GM12872 (cell line): Measurements from ENCODE around the gene TMEM213.

ENCODE experiments used
- TF ChIP-seq, protein P1 (sequence below): IDR thresholded peaks from 3 replicates; pipeline ENCODE4 v1.5.1; 2011; ENCODE audit warnings: low read depth, mild to moderate bottlenecking, low read length, moderate library complexity; ENCODE audit not compliant: insufficient read depth

Gene TMEM213

GRCh38 chr7:138869353-138869752 is 71.6 kb downstream of the TMEM213 start:
- TF ChIP-seq, protein P1, sequence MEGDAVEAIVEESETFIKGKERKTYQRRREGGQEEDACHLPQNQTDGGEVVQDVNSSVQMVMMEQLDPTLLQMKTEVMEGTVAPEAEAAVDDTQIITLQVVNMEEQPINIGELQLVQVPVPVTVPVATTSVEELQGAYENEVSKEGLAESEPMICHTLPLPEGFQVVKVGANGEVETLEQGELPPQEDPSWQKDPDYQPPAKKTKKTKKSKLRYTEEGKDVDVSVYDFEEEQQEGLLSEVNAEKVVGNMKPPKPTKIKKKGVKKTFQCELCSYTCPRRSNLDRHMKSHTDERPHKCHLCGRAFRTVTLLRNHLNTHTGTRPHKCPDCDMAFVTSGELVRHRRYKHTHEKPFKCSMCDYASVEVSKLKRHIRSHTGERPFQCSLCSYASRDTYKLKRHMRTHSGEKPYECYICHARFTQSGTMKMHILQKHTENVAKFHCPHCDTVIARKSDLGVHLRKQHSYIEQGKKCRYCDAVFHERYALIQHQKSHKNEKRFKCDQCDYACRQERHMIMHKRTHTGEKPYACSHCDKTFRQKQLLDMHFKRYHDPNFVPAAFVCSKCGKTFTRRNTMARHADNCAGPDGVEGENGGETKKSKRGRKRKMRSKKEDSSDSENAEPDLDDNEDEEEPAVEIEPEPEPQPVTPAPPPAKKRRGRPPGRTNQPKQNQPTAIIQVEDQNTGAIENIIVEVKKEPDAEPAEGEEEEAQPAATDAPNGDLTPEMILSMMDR: no peak

DNA sequence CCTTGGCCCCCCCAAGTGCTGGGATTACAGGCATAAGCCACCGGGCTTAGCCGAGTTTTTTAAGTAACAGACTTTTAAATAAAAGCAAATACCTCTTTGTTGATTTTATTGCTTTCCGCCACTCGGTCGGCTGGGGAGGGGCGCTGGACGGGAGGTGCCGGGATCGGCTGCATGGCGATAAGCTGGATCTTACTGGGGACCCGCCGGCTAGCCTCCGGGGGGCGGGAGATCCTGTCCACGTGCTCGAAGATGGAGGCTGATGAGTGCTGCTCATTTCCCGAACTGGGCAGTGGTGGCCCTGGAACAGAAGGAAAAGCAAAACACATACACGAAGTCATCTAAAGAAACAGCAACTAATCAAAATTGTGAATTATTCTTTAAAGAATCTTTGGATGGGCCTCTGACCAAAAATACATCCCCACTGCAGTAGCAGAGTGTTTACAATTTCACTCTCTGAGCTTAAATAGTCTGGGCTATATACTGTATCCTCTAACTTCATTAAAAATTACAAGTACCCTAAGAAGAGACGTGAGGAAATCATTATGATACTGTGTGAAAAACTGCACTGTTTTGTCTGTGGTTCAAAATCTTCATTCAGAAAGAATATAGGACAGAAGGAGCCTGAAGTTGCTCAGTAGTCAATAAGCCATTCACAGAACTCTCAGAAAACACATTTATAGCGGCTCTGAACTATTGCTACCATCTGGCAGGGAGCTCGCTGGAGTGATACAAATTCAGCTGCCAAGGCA is 73.4 kb downstream of the TMEM213 start:
- TF ChIP-seq, protein P1: no peak

GRCh38 chr7:138871814-138872090 is 74.0 kb downstream of the TMEM213 start:
- TF ChIP-seq, protein P1: no peak

DNA sequence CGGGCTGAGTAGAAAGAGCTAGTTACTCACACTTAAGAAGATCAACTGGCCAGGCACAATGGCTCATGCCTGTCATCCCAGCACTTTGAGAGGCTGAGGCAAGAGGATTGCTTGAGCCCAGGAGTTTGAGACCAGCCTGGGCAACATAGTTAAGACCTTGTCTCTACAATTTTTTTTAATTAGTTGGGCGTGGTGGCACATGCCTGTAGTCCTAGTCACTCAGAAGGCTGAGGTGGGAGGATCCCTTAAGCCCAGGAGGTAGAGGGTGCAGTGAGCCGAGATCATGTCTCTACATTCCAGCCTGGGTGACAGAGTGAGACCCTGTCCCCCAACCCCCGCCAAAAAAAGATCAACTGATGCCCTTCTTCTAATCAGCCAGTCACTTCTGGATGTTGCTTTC is 74.8 kb downstream of the TMEM213 start:
- TF ChIP-seq, protein P1: no peak

GRCh38 chr7:138873220-138873892 is 75.6 kb downstream of the TMEM213 start:
- TF ChIP-seq, protein P1: no peak

DNA sequence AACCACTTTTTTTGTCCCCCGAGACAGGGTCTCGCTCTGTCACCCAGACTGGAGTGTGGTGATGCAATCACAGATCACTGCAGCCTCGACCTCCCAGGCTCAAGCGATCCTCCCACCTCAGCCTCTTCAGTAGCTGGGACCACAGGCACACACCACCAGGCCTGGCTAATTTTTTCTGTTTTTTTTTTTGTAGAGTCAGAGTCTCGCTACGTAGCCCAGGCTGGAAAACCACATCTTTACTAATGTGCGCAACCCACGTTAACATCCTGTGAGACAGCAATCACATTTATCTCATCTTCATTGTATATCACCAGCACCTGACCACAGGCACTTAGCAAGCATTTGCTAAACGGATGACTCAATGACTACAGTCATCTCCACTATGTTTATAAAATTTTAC is 78.0 kb downstream of the TMEM213 start:
- TF ChIP-seq, protein P1: no peak

GRCh38 chr7:138876326-138876725 is 78.5 kb downstream of the TMEM213 start:
- TF ChIP-seq, protein P1: no peak
